Eye (tissue), 1 donor: ENCODE data around the gene ZBTB47.

Source experiments
- DNase-seq: peaks from one replicate; pipeline ENCODE4 v3.0.0-alpha.2; 2015

The ZBTB47 gene

DNA sequence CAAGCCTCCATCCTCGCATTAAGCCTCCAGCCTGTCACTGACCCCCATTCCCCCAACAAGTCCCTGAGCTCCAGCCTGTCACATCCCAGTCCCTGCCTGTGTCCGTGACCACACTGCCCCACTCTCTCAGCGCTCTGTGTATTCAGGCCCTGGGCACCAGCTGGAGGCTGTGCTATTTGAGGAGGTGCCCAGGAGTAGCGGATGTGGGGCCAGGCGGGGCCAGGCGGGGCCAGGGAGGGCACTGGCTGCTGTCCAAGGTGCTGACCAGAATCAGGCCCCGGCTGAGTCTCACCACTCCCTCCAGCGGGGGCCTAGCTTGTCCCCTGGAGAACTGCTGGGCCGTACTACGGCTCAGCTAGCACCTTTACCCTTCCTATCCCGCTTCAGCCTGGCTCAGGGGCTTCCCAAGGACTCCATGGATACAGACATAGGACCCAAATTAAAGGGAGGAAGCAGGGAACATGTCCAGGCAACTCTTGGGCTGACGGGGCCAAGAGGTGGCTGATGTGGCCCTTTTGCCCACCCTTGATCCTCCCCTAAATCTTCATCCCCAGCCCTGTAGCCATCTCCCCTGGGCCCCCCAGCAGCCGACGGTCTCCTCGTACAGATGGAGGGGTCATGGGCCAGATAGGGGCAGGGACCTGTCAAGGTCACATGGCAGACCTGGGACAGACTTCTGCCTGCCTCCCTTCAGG lies 48.0 kb downstream of the ZBTB47 start:
- DNase-seq: peak; percentile 77

DNA sequence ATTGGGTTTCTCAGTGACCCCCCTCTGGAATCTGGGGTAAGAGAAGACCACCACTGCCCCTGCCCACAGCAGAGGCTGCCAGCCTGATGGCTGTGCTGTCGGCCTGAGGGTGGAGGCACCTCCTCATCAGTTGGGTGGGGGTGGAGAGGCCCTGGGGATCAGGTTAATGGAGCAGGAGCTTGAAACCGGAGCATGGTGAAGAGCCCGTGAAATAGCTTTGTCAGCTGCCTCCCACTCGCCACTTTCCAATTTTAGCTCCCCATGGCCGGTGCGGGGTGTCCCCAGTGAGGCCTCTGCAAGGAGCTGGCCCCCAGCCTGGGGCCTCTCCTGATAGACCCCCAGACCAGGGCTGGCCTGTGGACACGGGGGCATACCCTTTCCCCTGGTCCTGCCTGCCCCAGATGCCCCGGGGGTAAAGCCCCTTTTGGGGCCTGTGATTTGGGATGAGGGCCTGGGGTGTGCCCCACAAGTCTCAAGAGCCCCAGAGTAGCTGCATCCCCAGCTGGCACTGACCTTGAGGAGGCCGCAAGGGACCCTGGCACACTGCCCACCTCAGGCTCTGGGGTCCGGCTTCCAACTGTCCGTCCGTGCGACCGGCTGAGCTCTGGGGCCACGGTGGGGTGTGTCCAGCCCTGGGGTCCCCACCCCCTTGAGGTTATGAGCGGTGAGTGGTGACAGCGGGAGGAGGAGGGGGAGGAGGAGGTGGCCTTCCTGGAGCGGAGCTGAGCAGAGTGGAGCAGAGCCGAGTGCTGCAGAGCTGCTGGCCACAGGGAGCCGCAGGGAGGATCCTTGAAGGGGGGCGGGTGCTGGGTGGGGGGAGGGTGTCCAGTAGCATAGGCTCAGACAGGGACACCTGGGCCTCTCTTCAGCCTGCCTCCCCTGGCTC lies 48.8 kb downstream of the ZBTB47 start, which contains the start of gene HHATL:
Gene HHATL (minus strand): TSS at position 733 of the 886 bp plus-strand sequence. CDS start 1,972 bp downstream, outside the sequence.
- peak; percentile 22 for DNase-seq

GRCh38 chr3:42702982-42703694 lies 49.6 kb downstream of the ZBTB47 start:
- no peak for DNase-seq

DNA sequence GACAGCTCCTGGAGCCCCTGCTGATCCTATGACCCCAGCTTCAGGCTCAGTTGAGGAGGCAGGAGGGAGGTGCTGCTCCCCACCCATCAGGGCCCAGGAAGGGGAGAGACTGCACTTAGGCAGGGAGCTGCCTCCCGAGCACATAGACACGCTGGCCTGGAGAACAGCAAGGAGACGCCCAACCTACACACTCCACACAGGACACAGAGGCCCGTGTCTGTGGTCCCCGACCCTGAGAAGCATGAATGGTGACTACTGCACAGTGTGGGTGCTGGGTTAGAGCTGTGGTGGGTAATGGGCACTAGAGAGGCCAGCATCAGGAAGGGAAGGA lies 50.2 kb downstream of the ZBTB47 start:
- no peak for DNase-seq

- DNase-seq: no peak
Observed at GRCh38 chr3:42704136-42704841, 50.8 kb downstream of the ZBTB47 start.

- no peak for DNase-seq
Observed at GRCh38 chr3:42705058-42705767, 51.7 kb downstream of the ZBTB47 start.

DNA sequence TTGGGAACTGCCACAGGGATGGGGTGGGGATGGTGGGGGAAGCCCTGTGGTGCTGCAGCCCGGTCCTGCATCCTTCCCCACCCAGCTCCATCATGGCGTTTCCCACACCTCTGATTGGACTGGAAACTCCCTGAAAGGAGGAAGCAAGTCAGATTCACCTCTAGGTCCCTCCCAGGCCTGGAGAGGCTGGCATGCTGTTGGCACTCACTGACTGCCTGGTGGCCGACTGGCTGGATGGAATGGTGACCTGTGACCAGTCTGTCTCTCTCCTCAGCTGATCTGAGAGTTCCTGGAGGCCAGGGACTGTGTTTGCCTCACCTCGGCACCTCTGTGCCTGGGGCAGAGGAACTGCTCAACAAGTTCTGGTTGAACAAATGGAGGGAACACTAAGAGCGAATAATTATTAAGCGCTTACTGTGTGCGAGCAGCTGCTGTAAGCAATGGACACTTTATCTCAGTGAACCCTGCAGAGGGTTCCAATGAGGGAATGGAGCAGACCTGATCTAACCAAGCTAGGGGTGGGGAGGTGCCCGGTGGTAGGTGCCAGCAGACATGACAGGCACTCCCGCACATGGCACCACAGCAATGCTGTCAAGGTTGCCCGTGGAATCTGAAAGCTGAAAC lies 52.6 kb downstream of the ZBTB47 start:
- no peak for DNase-seq

- no peak for DNase-seq
Observed at GRCh38 chr3:42706721-42707619, 53.5 kb downstream of the ZBTB47 start.

- no peak for DNase-seq
Observed at GRCh38 chr3:42707620-42708355, 54.3 kb downstream of the ZBTB47 start.

- DNase-seq: no peak
Observed at GRCh38 chr3:42708611-42709151, 55.2 kb downstream of the ZBTB47 start.

- no peak for DNase-seq
Observed at GRCh38 chr3:42709621-42710020, 56.1 kb downstream of the ZBTB47 start.

- DNase-seq: no peak
Observed at GRCh38 chr3:42710323-42711021, 57.0 kb downstream of the ZBTB47 start.

DNA sequence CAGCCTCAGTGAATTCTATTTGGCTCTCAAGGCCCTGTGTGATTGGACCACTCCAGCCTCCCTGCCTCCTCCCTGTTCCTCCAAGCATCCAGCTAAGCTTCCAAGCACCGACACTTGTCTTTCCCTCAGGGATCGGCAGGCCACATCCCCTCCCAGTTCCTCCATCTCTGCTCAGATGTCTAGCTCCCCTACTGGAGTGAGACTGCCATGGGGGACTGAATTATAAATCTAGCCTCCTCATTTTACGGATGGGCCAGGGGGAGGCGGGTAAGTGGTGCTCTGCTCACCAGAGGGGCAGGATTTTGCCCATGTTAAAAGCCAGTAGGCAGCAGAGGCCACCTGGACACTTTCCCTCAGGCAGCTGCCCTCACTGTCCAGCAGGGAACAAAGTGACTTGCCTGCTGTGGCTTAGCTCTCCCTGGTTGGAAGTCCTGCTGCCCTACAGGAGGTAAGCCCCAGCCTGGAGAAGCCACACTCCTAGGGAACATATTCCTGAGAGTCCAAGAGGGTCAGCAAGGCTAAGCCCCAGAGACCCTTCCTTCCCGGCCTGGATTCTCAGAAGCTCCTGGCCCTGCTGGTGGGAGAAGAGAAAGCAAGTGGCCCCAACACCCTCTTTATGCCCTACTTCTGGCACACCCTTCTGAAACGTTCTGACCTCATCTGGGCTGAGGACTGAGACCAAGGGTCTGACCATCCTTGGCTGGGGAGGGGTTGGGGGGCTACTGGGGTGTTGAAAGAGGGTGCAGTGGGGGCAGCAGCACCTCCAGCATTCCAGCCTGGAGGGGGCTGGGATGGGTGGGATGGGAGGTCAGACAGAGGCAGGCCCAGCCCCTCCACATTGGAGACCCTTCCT lies 58.2 kb downstream of the ZBTB47 start:
- no peak for DNase-seq

GRCh38 chr3:42712344-42712648 lies 58.8 kb downstream of the ZBTB47 start:
- DNase-seq: no peak

- no peak for DNase-seq
Observed at GRCh38 chr3:42712688-42713372, 59.3 kb downstream of the ZBTB47 start.

DNA sequence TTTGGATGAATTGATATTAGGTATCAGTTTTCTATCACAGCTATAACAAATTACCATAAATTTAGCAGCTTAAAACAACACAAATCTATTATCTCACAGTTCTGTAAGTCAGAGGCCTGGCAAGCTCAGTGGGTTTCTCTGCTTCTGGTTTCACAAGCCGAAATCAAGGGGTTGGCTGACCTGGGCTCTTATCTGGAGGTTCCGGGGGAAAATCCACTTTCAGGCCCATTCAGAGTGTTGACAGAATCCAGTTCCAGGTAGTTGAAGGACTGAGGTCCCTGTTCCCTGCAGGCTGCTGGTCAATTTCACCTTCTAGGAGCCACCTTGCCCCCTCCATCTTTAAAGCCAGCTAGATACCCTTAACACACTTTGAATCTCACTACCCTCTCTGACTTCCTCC lies 60.2 kb downstream of the ZBTB47 start:
- no peak for DNase-seq

GRCh38 chr3:42714171-42714852 lies 60.8 kb downstream of the ZBTB47 start:
- no peak for DNase-seq
